GM21786 (cell line): ENCODE data around the gene SPIRE1.
"Not testable (repeated sequence)": the region's sequence is repeated elsewhere in the genome, so short reads cannot be mapped to it uniquely, and the experiment has no call there.

ENCODE experiments used
- ATAC-seq: cut with Tn5 transposase; IDR thresholded peaks from one replicate; pipeline ENCODE4 v1.9.1; 2021; ENCODE audit not compliant: unreplicated experiment

SPIRE1 gene

GRCh38 chr18:12497296-12497695 is 160.6 kb downstream of the SPIRE1 start:
- no peak for ATAC-seq

- ATAC-seq: no peak
Measured at GRCh38 chr18:12492907-12493306, 165.0 kb downstream of the SPIRE1 start.

GRCh38 chr18:12491611-12492435 is 166.1 kb downstream of the SPIRE1 start:
- ATAC-seq: no peak

GRCh38 chr18:12485479-12486105 is 172.3 kb downstream of the SPIRE1 start:
- no peak for ATAC-seq

- not testable (repeated sequence) for ATAC-seq
Measured at GRCh38 chr18:12481915-12482314, 176.0 kb downstream of the SPIRE1 start.

- no peak for ATAC-seq
Measured at GRCh38 chr18:12479982-12480381, 177.9 kb downstream of the SPIRE1 start.

- ATAC-seq: no peak
Measured at GRCh38 chr18:12479536-12479935, 178.4 kb downstream of the SPIRE1 start.

- ATAC-seq: no peak
Measured at GRCh38 chr18:12478269-12479047, 179.4 kb downstream of the SPIRE1 start.

- ATAC-seq: no peak
Measured at GRCh38 chr18:12477606-12478005, 180.3 kb downstream of the SPIRE1 start.

GRCh38 chr18:12476955-12477354 is 181.0 kb downstream of the SPIRE1 start:
- no peak for ATAC-seq

GRCh38 chr18:12474876-12475275 is 183.0 kb downstream of the SPIRE1 start:
- no peak for ATAC-seq

GRCh38 chr18:12474146-12474545 is 183.8 kb downstream of the SPIRE1 start:
- ATAC-seq: no peak

GRCh38 chr18:12470382-12471075 is 187.4 kb downstream of the SPIRE1 start:
- no peak for ATAC-seq

GRCh38 chr18:12468445-12468844 is 189.5 kb downstream of the SPIRE1 start:
- ATAC-seq: no peak

GRCh38 chr18:12464731-12465130 is 193.2 kb downstream of the SPIRE1 start:
- ATAC-seq: no peak

GRCh38 chr18:12463191-12463590 is 194.7 kb downstream of the SPIRE1 start:
- no peak for ATAC-seq

- no peak for ATAC-seq
Measured at GRCh38 chr18:12462242-12462641, 195.7 kb downstream of the SPIRE1 start.

- no peak for ATAC-seq
Measured at GRCh38 chr18:12461326-12461725, 196.6 kb downstream of the SPIRE1 start.

- no peak for ATAC-seq
Measured at GRCh38 chr18:12460874-12461273, 197.0 kb downstream of the SPIRE1 start.

- ATAC-seq: no peak
Measured at GRCh38 chr18:12458771-12459170, 199.1 kb downstream of the SPIRE1 start.

GRCh38 chr18:12456441-12456840 is 201.5 kb downstream of the SPIRE1 start:
- no peak for ATAC-seq
